Muscle of leg (tissue), 11 donors: ENCODE measurements around the gene ERRFI1. TPM values are rescaled to one million over a fixed set of nuclear protein-coding genes. Genes with fewer than 3 reads are reported as not detected.

Experiments used
- DNase-seq: peaks from one replicate; pipeline ENCODE4 v3.0.0; 2013
- H3K27ac ChIP-seq: one replicate; pipeline ENCODE4 v1.5.1; 2013; ENCODE audit warnings: mild to moderate bottlenecking, low read length, control low read depth
- H3K27me3 ChIP-seq: one replicate; pipeline ENCODE4 v1.6.1; 2013; ENCODE audit warnings: low read length; ENCODE audit not compliant: control insufficient read depth, insufficient read depth
- H3K36me3 ChIP-seq: one replicate; pipeline ENCODE4 v1.6.1; 2013; ENCODE audit warnings: low read length; ENCODE audit not compliant: control insufficient read depth, insufficient read depth
- H3K4me1 ChIP-seq: one replicate; pipeline ENCODE4 v1.6.1; 2013; ENCODE audit warnings: low read length; ENCODE audit not compliant: control insufficient read depth, insufficient read depth
- H3K4me3 ChIP-seq: one replicate; pipeline ENCODE4 v1.5.1; 2013; ENCODE audit warnings: low read length, control low read depth
- H3K9me3 ChIP-seq: replicated peaks from 2 replicates; pipeline ENCODE4 v1.6.1; 2013; ENCODE audit warnings: low read depth, low read length; ENCODE audit not compliant: control insufficient read depth
- WGBS: methylation state at CpG from one replicate; pipeline ENCODE4 v1.1.5; 2013; ENCODE audit warnings: missing lambda C conversion rate; ENCODE audit not compliant: insufficient coverage; 5-methylcytosine and 5-hydroxymethylcytosine counted together
- polyA plus RNA-seq, 8 donors: library from polyadenylated mRNA; unstranded; fragments of 120-200 nt; gene quantifications; one replicate each; pipeline versions ENCODE4 v1.2.1 to v1.2.3, GENCODE V29; 2013; ENCODE audit warnings: inconsistent platforms in 1 of 8, low replicate concordance in 1 of 8; ENCODE audit not compliant: insufficient read length in 8 of 8, insufficient read depth in 1 of 8
- total RNA-seq: library from RNA; stranded (reverse); fragments of 120-200 nt; gene quantifications from one replicate; pipeline ENCODE4 v1.2.4, GENCODE V29; 2013

The ERRFI1 gene
- total and polyA plus RNA-seq, 9 donors = 3.9 to 10.3 (median 6.2) TPM

DNA sequence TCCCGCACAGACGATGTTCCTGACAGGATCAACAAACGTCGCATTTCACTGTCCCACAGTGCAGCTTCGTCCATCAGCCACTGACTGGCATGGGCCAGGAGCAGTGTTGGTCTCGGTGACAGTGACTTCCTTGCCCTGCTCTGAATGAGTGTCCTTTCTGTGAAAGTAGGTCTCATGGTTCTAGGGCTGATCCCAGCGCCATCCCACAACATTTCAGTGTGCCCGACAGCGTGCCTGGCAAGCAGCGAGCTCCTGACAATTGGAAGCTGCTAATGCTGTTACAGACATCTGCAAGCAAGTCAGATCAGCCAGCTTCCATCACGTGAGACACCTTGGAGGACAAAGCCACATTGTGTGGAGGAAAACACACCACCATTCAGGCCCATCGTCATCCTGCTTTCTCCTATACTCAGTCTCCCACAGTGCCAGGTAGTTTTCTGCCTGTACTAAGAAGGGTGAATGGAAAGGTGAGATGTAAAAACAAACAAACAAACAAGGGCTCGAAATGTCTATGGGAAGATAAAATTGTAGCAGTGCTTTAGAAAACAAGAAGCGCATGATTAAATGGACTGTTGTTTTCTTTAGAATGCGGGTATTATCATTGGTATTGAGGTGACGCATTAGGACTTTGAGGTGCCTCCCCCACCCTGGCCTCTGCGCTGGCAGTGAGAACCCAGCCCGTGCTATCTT is 21.9 kb downstream of the ERRFI1 start:
- Histone ChIP-seq H3K4me1 (peaks cover 10% of the 10 kb centered on the region), H3K36me3 (no peaks in the 10 kb centered on the region), H3K4me3 (no peak overlapping the region), H3K27ac (no peak overlapping the region), H3K9me3 (no peaks in the 10 kb centered on the region), H3K27me3 (no peaks in the 10 kb centered on the region)
- DNase-seq = no peak
- 78% methylated on average over 12 of the region's 18 CpGs for WGBS

- Histone ChIP-seq H3K9me3 (no peaks in the 10 kb centered on the region), H3K36me3 (no peaks in the 10 kb centered on the region), H3K4me1 (peaks cover 10% of the 10 kb centered on the region), H3K4me3 (no peak overlapping the region), H3K27me3 (no peaks in the 10 kb centered on the region), H3K27ac (no peak overlapping the region)
- no peak for DNase-seq
- 40% methylated on average over 1 of the region's 6 CpGs for WGBS
Observed at GRCh38 chr1:8003438-8004112, 22.5 kb downstream of the ERRFI1 start.

GRCh38 chr1:8002921-8003320 is 23.2 kb downstream of the ERRFI1 start:
- 80% methylated on average over 2 of the region's 4 CpGs for WGBS
- H3K27ac ChIP-seq = no peak overlapping the region
- no peaks in the 10 kb centered on the region for H3K9me3 ChIP-seq
- DNase-seq = no peak
- no peaks in the 10 kb centered on the region for H3K27me3 ChIP-seq
- no peak overlapping the region for H3K4me3 ChIP-seq
- peaks cover 10% of the 10 kb centered on the region for H3K4me1 ChIP-seq
- H3K36me3 ChIP-seq = no peaks in the 10 kb centered on the region

- no peak overlapping the region for H3K4me3 ChIP-seq
- no peak overlapping the region for H3K27ac ChIP-seq
- no peaks in the 10 kb centered on the region for H3K9me3 ChIP-seq
- H3K36me3 ChIP-seq = no peaks in the 10 kb centered on the region
- no peaks in the 10 kb centered on the region for H3K27me3 ChIP-seq
- no peak for DNase-seq
- peaks cover 10% of the 10 kb centered on the region for H3K4me1 ChIP-seq
- 100% methylated on average over 2 of the region's 6 CpGs for WGBS
Observed at GRCh38 chr1:8002329-8002910, 23.7 kb downstream of the ERRFI1 start.

DNA sequence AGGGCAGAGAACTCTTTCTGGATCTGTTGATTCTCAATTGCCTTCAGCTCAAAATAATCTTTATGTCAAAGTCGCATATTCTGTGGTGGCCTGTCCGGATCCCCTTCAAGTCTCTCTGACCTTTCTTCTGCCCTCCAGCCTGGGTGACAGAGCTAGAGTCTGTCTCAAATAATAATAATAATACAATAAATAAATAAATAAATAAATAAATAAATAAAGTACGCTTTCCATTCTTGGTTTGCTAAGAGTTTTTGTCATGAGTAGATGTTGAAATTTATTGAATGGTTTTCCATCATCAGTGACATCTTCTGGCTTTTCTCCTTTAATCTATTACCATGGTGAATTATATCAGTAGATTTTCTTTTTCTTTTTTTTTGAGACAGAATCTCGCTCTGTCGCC is 30.7 kb downstream of the ERRFI1 start:
- Histone ChIP-seq H3K4me3 (no peak overlapping the region), H3K4me1 (no peaks in the 10 kb centered on the region), H3K36me3 (peaks cover 3% of the 10 kb centered on the region), H3K9me3 (no peaks in the 10 kb centered on the region), H3K27me3 (no peaks in the 10 kb centered on the region), H3K27ac (no peak overlapping the region)
- no CpG with 5 or more reads among the region's 5 CpGs for WGBS
- DNase-seq = no peak

GRCh38 chr1:7994827-7995226 is 31.3 kb downstream of the ERRFI1 start:
- H3K27ac ChIP-seq = no peak overlapping the region
- H3K27me3 ChIP-seq = no peaks in the 10 kb centered on the region
- no CpG with 5 or more reads among the region's 1 CpG for WGBS
- no peaks in the 10 kb centered on the region for H3K9me3 ChIP-seq
- no peak for DNase-seq
- peaks cover under 1% of the 10 kb centered on the region for H3K4me1 ChIP-seq
- peaks cover 5% of the 10 kb centered on the region for H3K36me3 ChIP-seq
- H3K4me3 ChIP-seq = no peak overlapping the region

DNA sequence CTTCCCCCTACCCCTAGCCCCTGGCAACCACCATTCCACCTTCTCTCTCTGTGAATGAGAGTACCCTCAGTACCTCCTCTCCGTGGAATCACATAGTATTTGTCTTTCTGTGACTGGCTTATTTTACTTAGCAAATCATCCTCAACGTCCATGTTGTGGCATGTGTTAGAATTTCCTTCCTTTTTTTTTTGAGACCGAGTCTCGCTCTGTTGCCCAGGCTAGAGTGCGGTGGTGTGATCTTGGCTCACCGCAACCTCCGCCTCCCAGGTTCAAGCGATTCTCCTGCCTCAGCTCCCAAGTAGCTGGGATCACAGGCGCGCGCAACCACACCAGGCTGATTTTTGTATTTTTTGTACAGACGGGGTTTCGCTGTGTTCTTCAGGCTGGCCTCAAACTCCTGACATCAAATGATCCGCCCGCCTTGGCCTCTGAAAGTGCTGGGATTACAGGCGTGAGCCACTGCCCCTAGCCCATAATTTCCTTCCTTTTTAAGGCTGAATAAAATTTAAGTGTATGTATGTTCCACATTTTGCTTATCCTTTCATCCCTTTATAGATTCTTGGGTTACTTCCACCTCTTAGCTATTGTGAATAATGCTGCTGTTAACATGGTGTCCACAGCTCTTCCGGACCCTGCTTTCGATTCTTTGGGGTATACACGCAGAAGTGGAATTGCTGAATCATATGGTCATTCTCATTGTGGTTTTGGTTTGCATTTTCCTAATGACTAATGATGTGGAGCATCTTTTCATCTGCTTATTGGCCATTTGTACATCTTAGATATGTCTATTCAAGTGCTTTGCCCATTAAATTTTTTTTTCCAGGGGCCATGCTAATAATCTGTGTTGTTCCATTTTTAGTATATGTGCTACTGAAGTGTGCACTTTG is 32.3 kb downstream of the ERRFI1 start:
- 91% methylated on average over 13 of the region's 19 CpGs for WGBS
- H3K27ac ChIP-seq = no peak overlapping the region

GRCh38 chr1:7992885-7993284 is 33.2 kb downstream of the ERRFI1 start:
- peaks cover 2% of the 10 kb centered on the region for H3K4me1 ChIP-seq
- H3K27me3 ChIP-seq = no peaks in the 10 kb centered on the region
- H3K36me3 ChIP-seq = peaks cover 11% of the 10 kb centered on the region
- no peak for DNase-seq
- no CpG with 5 or more reads among the region's 4 CpGs for WGBS
- H3K9me3 ChIP-seq = no peaks in the 10 kb centered on the region
- no peak overlapping the region for H3K27ac ChIP-seq
- H3K4me3 ChIP-seq = no peak overlapping the region

More for the DNA sequence above, 32.3 kb downstream of the ERRFI1 start:
- Histone ChIP-seq H3K27me3 (no peaks in the 10 kb centered on the region), H3K9me3 (no peaks in the 10 kb centered on the region), H3K4me1 (peaks cover 2% of the 10 kb centered on the region), H3K4me3 (no peak overlapping the region), H3K36me3 (peaks cover 7% of the 10 kb centered on the region)
- no peak for DNase-seq

DNA sequence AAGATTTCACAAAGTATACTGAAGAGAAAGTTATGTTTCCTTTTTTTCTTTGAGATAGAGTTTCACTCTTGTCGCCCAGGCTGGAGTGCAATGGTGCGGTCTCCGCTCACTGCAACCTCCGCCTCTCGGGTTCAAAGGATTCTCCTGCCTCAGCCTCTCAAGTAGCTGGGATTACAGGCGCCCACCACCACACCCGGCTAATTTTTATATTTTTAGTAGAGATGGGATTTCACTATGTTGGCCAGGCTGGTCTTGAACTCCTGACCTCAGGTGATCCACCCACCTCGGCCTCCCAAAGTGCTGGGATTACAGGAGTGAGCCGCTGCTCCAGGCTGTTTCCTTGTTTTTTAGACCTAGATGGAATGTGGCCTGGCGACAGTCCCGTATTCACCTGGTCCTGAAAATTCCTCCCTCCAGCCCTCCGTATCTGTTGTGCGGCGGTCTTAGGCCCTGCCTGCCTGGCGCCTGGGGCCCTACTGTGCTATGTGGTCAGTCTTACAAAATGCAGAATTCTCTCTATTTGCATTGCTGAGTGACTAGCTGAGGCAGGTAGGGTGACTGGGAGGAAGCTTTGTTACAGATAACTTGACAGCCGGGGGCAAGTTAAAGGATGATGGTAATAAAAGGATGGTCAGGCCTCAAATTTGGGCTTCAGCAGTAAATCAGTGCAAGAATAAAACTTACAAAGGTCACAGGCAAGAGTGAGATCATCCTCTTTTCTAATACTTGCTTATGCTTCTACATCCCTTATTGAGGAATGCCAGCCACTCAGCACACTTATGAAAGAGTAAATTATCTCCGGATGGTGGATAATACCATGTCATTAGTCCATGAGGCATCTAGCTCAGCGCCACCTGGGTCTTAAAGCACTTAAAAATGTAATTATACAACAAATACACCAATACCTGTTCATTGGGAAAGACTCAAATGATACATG is 34.3 kb downstream of the ERRFI1 start:
- peaks cover 2% of the 10 kb centered on the region for H3K4me1 ChIP-seq
- DNase-seq = no peak
- H3K27ac ChIP-seq = no peak overlapping the region
- H3K4me3 ChIP-seq = no peak overlapping the region
- peaks cover 14% of the 10 kb centered on the region for H3K36me3 ChIP-seq
- 48% methylated on average over 7 of the region's 18 CpGs for WGBS
- H3K27me3 ChIP-seq = no peaks in the 10 kb centered on the region
- no peaks in the 10 kb centered on the region for H3K9me3 ChIP-seq
